GM19023 (cell line): ENCODE data around the gene HERC4.
"Not testable (repeated sequence)": the region's sequence is repeated elsewhere in the genome, so short reads cannot be mapped to it uniquely, and the experiment has no call there.

Experiments
- ATAC-seq: cut with Tn5 transposase; IDR thresholded peaks from one replicate; pipeline ENCODE4 v1.9.1; 2021; ENCODE audit warnings: mild to moderate bottlenecking, moderate library complexity; ENCODE audit not compliant: unreplicated experiment

HERC4 gene

GRCh38 chr10:68049289-68050078, 25.6 kb downstream of the HERC4 start:
- ATAC-seq, result no peak

- no peak for ATAC-seq
These were observed 27.3 kb downstream of the HERC4 start for GRCh38 chr10:68047554-68048327.

- no peak for ATAC-seq
These were observed 28.0 kb downstream of the HERC4 start for GRCh38 chr10:68047122-68047521.

- peak; percentile 54 for ATAC-seq
These were observed 28.4 kb downstream of the HERC4 start for GRCh38 chr10:68046642-68047041.

GRCh38 chr10:68043030-68043429, 32.1 kb downstream of the HERC4 start:
- no peak for ATAC-seq

- no peak for ATAC-seq
These were observed 43.0 kb downstream of the HERC4 start for GRCh38 chr10:68032113-68032512.

GRCh38 chr10:68027429-68027828, 47.7 kb downstream of the HERC4 start:
- ATAC-seq, result no peak

GRCh38 chr10:68023292-68023691, 51.8 kb downstream of the HERC4 start:
- ATAC-seq, result no peak

GRCh38 chr10:68022324-68022723, 52.8 kb downstream of the HERC4 start:
- not testable (repeated sequence) for ATAC-seq

GRCh38 chr10:68016519-68016918, 58.6 kb downstream of the HERC4 start:
- ATAC-seq, result not testable (repeated sequence)

GRCh38 chr10:68010426-68010940, 64.6 kb downstream of the HERC4 start:
- no peak for ATAC-seq

- no peak for ATAC-seq
These were observed 67.7 kb downstream of the HERC4 start for GRCh38 chr10:68007356-68007755.

- ATAC-seq, result no peak
These were observed 73.5 kb downstream of the HERC4 start for GRCh38 chr10:68001539-68001938.

- ATAC-seq, result no peak
These were observed 74.1 kb downstream of the HERC4 start for GRCh38 chr10:68001000-68001399.

- ATAC-seq, result no peak
These were observed 85.0 kb downstream of the HERC4 start for GRCh38 chr10:67990093-67990492.

- no peak for ATAC-seq
These were observed 86.5 kb downstream of the HERC4 start for GRCh38 chr10:67988606-67989005.

GRCh38 chr10:67982603-67983002, 92.5 kb downstream of the HERC4 start:
- ATAC-seq, result not testable (repeated sequence)

- ATAC-seq, result no peak
These were observed 96.3 kb downstream of the HERC4 start for GRCh38 chr10:67978749-67979148.

- no peak for ATAC-seq
These were observed 97.8 kb downstream of the HERC4 start for GRCh38 chr10:67977251-67977650.

GRCh38 chr10:67976292-67977245, 98.5 kb downstream of the HERC4 start:
- ATAC-seq, result no peak

- no peak for ATAC-seq
These were observed 99.2 kb downstream of the HERC4 start for GRCh38 chr10:67975871-67976270.
